Suppressor macrophage treated with lipopolysaccharide for 4 hours (primary cell): Measurements from ENCODE around the gene NUTM2A.
"Not testable (repeated sequence)": the region's sequence is repeated elsewhere in the genome, so short reads cannot be mapped to it uniquely, and the experiment has no call there.

Source experiments
- DNase-seq: peaks from one replicate; pipeline ENCODE4 v3.0.0-alpha.2; 2020

Gene NUTM2A

GRCh38 chr10:87280749-87281392 is 55.6 kb downstream of the NUTM2A start:
- DNase-seq = not testable (repeated sequence)
